ENCODE measurements around the gene SYF2. TPM values are rescaled to one million over a fixed set of nuclear protein-coding genes. Genes with fewer than 3 reads are reported as not detected.
A peak's percentile ranks its signal among the peaks of the same experiment; 100 is the strongest.
"Not testable (repeated sequence)": the region's sequence is repeated elsewhere in the genome, so short reads cannot be mapped to it uniquely, and the experiment has no call there.

The SYF2 gene
- total and polyA plus RNA-seq, 2 of the 13 experiments (the other 11 are each of a cell fraction or from before 2014, with no cell fraction given) = 17.8 to 34.1 TPM

DNA sequence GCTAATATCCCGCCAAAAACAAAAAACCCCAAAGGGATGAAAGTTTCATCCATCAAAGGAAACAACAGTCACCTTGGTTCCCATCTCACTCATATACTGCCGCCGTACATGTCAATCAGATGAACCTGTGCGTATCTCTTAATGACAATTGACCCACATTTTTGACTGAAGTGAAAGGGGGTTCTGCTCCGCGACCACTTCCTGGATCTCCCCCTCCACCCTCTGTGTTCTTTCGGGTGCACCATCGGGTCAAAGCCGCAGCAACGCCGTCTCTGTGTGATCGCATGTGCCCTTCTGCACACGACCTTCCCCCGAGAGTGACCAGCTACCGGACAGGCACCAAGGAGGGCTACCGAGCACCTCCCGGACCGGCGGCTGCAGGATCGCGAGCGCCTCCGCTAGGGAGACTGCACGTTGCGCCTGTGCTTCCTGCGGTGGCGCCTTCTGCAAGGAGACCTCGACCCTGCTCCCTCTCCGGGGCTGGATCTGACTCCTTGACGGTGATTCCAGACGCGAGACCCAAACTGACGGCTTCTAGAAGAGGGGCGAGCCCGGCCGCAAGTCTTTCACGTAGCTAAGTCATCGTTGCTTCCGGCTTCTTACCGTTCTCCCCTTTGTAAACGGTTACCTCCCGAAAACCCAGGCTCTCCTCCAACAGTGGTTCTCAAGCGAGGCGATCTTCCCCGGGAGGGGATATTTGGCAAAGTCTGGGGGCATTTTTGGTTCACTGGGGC, 34.4 kb upstream of the SYF2 start:
- H3K4me1 ChIP-seq (ENCODE audit: insufficient read depth, low read length) = not testable (repeated sequence)

DNA sequence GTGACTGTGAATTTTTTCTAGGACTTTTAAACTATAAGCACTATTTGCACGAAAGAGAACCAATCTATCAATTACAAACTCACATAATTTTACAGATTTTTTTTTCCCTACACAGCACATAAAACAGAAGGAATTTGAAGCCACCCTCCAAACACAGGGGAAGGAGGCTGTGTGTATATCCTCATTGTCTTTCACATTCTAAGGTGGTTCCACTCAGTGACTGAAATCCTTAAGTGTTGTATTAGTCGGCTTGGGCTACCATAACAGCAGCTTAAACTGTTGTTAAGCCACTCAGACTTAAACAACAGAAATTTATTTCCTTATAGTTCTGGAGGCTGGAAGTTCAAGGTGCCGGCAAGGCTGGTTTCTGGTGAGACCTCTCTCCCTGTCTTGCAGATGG, 28.0 kb upstream of the SYF2 start:
- H3K4me1 ChIP-seq (ENCODE audit: insufficient read depth, low read length); POLR2A ChIA-PET; H4K20me1 ChIP-seq (ENCODE audit: insufficient read depth, low read length); H3K79me2 ChIP-seq (ENCODE audit: insufficient read depth, low read length); H3K27me3 ChIP-seq (ENCODE audit: control insufficient read depth in 1 of 2, insufficient read depth in 2 of 2, low read length in 2 of 2); intact Hi-C loops (cut with micrococcal nuclease; ENCODE audit: unreplicated experiment); CTCF ChIA-PET (ENCODE audit: low intra/inter-chr PET ratio, low total read pairs); DNase-seq (ENCODE audit: low spot score); H2AFZ ChIP-seq (ENCODE audit: low read length); H3K4me2 ChIP-seq (ENCODE audit: low read depth, low read length); H3K4me3 ChIP-seq (replicated peaks in 1 of 3; ENCODE audit: insufficient read depth in 1 of 3, low read depth in 2 of 3, low read length in 3 of 3); H3K9ac ChIP-seq (ENCODE audit: insufficient read depth, low read depth, low read length); in situ Hi-C loops (cut with HindIII; ENCODE audit: extremely low pct_ligation_motif_present, low pct_unique_long_range_greater_than_20kb); FAIRE-seq; H3K27ac ChIP-seq (ENCODE audit: extremely low read length, insufficient read depth, low read length); BruUV-seq (replicated peaks); H3K36me3 ChIP-seq (replicated peaks in 1 of 2; ENCODE audit: control insufficient read depth in 1 of 2, insufficient read depth in 2 of 2, low read length in 2 of 2); ATAC-seq; H3K9me3 ChIP-seq (ENCODE audit: low read length): not testable (repeated sequence)
- 89% methylated on average over 3 of the region's 3 CpGs for WGBS (ENCODE audit: low lambda C conversion rate)

More for the DNA sequence above, 34.4 kb upstream of the SYF2 start:
- H2AFZ ChIP-seq (ENCODE audit: low read length); DNase-seq (ENCODE audit: low spot score); in situ Hi-C loops (cut with HindIII; ENCODE audit: extremely low pct_ligation_motif_present, low pct_unique_long_range_greater_than_20kb); H3K9ac ChIP-seq (ENCODE audit: insufficient read depth, low read depth, low read length); H3K9me3 ChIP-seq (ENCODE audit: low read length); FAIRE-seq; H3K27me3 ChIP-seq (ENCODE audit: control insufficient read depth in 1 of 2, insufficient read depth in 2 of 2, low read length in 2 of 2); H3K36me3 ChIP-seq (replicated peaks in 1 of 2; ENCODE audit: control insufficient read depth in 1 of 2, insufficient read depth in 2 of 2, low read length in 2 of 2); H4K20me1 ChIP-seq (ENCODE audit: insufficient read depth, low read length); BruUV-seq (replicated peaks); POLR2A ChIA-PET; CTCF ChIA-PET (ENCODE audit: low intra/inter-chr PET ratio, low total read pairs); H3K27ac ChIP-seq (ENCODE audit: extremely low read length, insufficient read depth, low read length); intact Hi-C loops (cut with micrococcal nuclease; ENCODE audit: unreplicated experiment); H3K79me2 ChIP-seq (ENCODE audit: insufficient read depth, low read length): not testable (repeated sequence)
- TF ChIP-seq, protein P1, sequence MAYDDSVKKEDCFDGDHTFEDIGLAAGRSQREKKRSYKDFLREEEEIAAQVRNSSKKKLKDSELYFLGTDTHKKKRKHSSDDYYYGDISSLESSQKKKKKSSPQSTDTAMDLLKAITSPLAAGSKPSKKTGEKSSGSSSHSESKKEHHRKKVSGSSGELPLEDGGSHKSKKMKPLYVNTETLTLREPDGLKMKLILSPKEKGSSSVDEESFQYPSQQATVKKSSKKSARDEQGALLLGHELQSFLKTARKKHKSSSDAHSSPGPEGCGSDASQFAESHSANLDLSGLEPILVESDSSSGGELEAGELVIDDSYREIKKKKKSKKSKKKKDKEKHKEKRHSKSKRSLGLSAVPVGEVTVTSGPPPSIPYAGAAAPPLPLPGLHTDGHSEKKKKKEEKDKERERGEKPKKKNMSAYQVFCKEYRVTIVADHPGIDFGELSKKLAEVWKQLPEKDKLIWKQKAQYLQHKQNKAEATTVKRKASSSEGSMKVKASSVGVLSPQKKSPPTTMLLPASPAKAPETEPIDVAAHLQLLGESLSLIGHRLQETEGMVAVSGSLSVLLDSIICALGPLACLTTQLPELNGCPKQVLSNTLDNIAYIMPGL (CRISPR knock-in tag; IDR thresholded peaks at IDR 0.05; ENCODE audit: borderline replicate concordance in 1 of 2, low read depth in 1 of 2) = 0 out of 4 replicates have a peak, but pooled peaks of 1 of the 2 experiments have one; percentile 34
- TF ChIP-seq SAP130 (CRISPR knock-in tag; IDR thresholded peaks at IDR 0.05; ENCODE audit: low read depth) = peak; percentile 28; the same call in 1 of the 2 replicates
- TF ChIP-seq, protein P2, sequence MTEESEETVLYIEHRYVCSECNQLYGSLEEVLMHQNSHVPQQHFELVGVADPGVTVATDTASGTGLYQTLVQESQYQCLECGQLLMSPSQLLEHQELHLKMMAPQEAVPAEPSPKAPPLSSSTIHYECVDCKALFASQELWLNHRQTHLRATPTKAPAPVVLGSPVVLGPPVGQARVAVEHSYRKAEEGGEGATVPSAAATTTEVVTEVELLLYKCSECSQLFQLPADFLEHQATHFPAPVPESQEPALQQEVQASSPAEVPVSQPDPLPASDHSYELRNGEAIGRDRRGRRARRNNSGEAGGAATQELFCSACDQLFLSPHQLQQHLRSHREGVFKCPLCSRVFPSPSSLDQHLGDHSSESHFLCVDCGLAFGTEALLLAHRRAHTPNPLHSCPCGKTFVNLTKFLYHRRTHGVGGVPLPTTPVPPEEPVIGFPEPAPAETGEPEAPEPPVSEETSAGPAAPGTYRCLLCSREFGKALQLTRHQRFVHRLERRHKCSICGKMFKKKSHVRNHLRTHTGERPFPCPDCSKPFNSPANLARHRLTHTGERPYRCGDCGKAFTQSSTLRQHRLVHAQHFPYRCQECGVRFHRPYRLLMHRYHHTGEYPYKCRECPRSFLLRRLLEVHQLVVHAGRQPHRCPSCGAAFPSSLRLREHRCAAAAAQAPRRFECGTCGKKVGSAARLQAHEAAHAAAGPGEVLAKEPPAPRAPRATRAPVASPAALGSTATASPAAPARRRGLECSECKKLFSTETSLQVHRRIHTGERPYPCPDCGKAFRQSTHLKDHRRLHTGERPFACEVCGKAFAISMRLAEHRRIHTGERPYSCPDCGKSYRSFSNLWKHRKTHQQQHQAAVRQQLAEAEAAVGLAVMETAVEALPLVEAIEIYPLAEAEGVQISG (CRISPR knock-in tag; IDR thresholded peaks at IDR 0.05) = peak; percentile 11; the same call in 1 of the 2 replicates
- H3K4me2 ChIP-seq (ENCODE audit: low read depth, low read length) = peak overlapping the region; percentile 62
- H3K4me3 ChIP-seq (replicated peaks in 1 of 3; ENCODE audit: insufficient read depth in 1 of 3, low read depth in 2 of 3, low read length in 3 of 3) = peak overlapping the region; percentile 45 to 57 (median 55); a peak in 4 of 6 replicates
- peak; percentile 89 for ATAC-seq
- 1% methylated on average over 9 of the region's 45 CpGs for WGBS (ENCODE audit: low lambda C conversion rate)

All from HepG2 (cell line).